G401 (cell line): Measurements from ENCODE around the gene RRM2. TPM values are rescaled to one million over a fixed set of nuclear protein-coding genes. Genes with fewer than 3 reads are reported as not detected.

Experiments used
- DNase-seq: peaks from one replicate; pipeline ENCODE4 v3.0.0-alpha.2; 2015; ENCODE audit warnings: low spot score
- in situ Hi-C: cut with HindIII; loops from 2 replicates; pipeline ENCODE4 v1.10.0; 2016; ENCODE audit warnings: low sequenced_read_pairs, mixed read lengths
- total RNA-seq: library from RNA; depleted of rRNA; stranded (reverse); fragments of >200 nt; shearing (Covaris generic); gene quantifications from 2 replicates; pipeline ENCODE4 v1.2.3, GENCODE V29; 2014

Gene RRM2
- total RNA-seq, 1 experiment from 2014 or later, result 21.9 TPM

GRCh38 chr2:10164601-10165000, 42.1 kb downstream of the RRM2 start:
- in situ Hi-C loops, result no loop called here
- no peak for DNase-seq

- in situ Hi-C loops, result no loop called here
- DNase-seq, result no peak
Measured at GRCh38 chr2:10165282-10165681, 42.7 kb downstream of the RRM2 start.

GRCh38 chr2:10165861-10166675, 43.5 kb downstream of the RRM2 start:
- DNase-seq, result no peak

GRCh38 chr2:10166676-10167292, 44.2 kb downstream of the RRM2 start:
- DNase-seq, result no peak
- in situ Hi-C loops, result no loop called here

More at GRCh38 chr2:10165861-10166675, 43.5 kb downstream of the RRM2 start:
- in situ Hi-C loops, result no loop called here

- DNase-seq, result no peak
- in situ Hi-C loops, result no loop called here
Measured at GRCh38 chr2:10167316-10167715, 44.8 kb downstream of the RRM2 start.

GRCh38 chr2:10168221-10168620, 45.7 kb downstream of the RRM2 start:
- no peak for DNase-seq
- in situ Hi-C loops, result no loop called here

- no peak for DNase-seq
Measured at GRCh38 chr2:10169053-10169578, 46.6 kb downstream of the RRM2 start.

GRCh38 chr2:10169581-10169980, 47.0 kb downstream of the RRM2 start:
- in situ Hi-C loops, result no loop called here
- no peak for DNase-seq

More at GRCh38 chr2:10169053-10169578, 46.6 kb downstream of the RRM2 start:
- in situ Hi-C loops, result no loop called here

GRCh38 chr2:10170256-10170655, 47.7 kb downstream of the RRM2 start:
- DNase-seq, result no peak

GRCh38 chr2:10171006-10171800, 48.7 kb downstream of the RRM2 start:
- DNase-seq, result no peak
- in situ Hi-C loops, result no loop called here

More at GRCh38 chr2:10170256-10170655, 47.7 kb downstream of the RRM2 start:
- in situ Hi-C loops, result no loop called here

GRCh38 chr2:10172033-10172871, 49.7 kb downstream of the RRM2 start:
- in situ Hi-C loops, result no loop called here
- DNase-seq, result no peak

GRCh38 chr2:10173258-10174005, 50.9 kb downstream of the RRM2 start:
- no peak for DNase-seq
- in situ Hi-C loops, result no loop called here

- no peak for DNase-seq
- in situ Hi-C loops, result no loop called here
Measured at GRCh38 chr2:10174173-10174572, 51.6 kb downstream of the RRM2 start.

- in situ Hi-C loops, result no loop called here
- DNase-seq, result no peak
Measured at GRCh38 chr2:10175441-10175840, 52.9 kb downstream of the RRM2 start.

- no peak for DNase-seq
- in situ Hi-C loops, result no loop called here
Measured at GRCh38 chr2:10178751-10179150, 56.2 kb downstream of the RRM2 start.

- no peak for DNase-seq
- in situ Hi-C loops, result no loop called here
Measured at GRCh38 chr2:10179422-10179821, 56.9 kb downstream of the RRM2 start.

GRCh38 chr2:10180229-10180628, 57.7 kb downstream of the RRM2 start:
- DNase-seq, result no peak
- in situ Hi-C loops, result no loop called here
